H9 (cell line): ENCODE measurements around the gene KSR1. TPM values are rescaled to one million over a fixed set of nuclear protein-coding genes. Genes with fewer than 3 reads are reported as not detected.

Source experiments
- DNase-seq: peaks from one replicate; pipeline ENCODE4 v3.0.0-alpha.2; 2017
- H2AFZ ChIP-seq: one replicate; pipeline ENCODE4 v1.6.1; 2013; ENCODE audit warnings: mild to moderate bottlenecking, low read length, control low read depth, moderate library complexity
- H2AK5ac ChIP-seq: 2 replicates; pipeline ENCODE4 v1.6.1; 2013; ENCODE audit warnings: low read length, control low read depth, mixed read lengths; ENCODE audit not compliant: insufficient read length
- H2BK120ac ChIP-seq: one replicate; pipeline ENCODE4 v1.6.1; 2013; ENCODE audit warnings: low read depth, mild to moderate bottlenecking, low read length, control low read depth, inconsistent platforms; ENCODE audit not compliant: poor library complexity, severe bottlenecking
- H2BK12ac ChIP-seq: 2 replicates; pipeline ENCODE4 v1.6.1; 2013; ENCODE audit warnings: low read length, control low read depth, mixed read lengths, low read depth; ENCODE audit not compliant: insufficient read length
- H2BK15ac ChIP-seq: 2 replicates; pipeline ENCODE4 v1.6.1; 2013; ENCODE audit warnings: low read depth, low read length, control low read depth
- H2BK20ac ChIP-seq: one replicate; pipeline ENCODE4 v1.6.1; 2013; ENCODE audit warnings: low read depth, mild to moderate bottlenecking, low read length, control low read depth, inconsistent platforms; ENCODE audit not compliant: poor library complexity, severe bottlenecking
- H2BK5ac ChIP-seq: 2 replicates; pipeline ENCODE4 v1.6.1; 2013; ENCODE audit warnings: low read length, control low read depth, mixed read lengths; ENCODE audit not compliant: insufficient read length
- H3K14ac ChIP-seq: 2 replicates; pipeline ENCODE4 v1.6.1; 2013; ENCODE audit warnings: low read length, control low read depth; ENCODE audit not compliant: insufficient read depth
- H3K18ac ChIP-seq: 2 replicates; pipeline ENCODE4 v1.6.1; 2013; ENCODE audit warnings: low read depth, mild to moderate bottlenecking, mixed read lengths, low read length, control low read depth; ENCODE audit not compliant: insufficient read length
- H3K23ac ChIP-seq: 2 replicates; pipeline ENCODE4 v1.6.1; 2013; ENCODE audit warnings: low read length, control low read depth, mixed read lengths, low read depth; ENCODE audit not compliant: insufficient read length
- H3K23me2 ChIP-seq: 2 replicates; pipeline ENCODE4 v1.6.1; 2013; ENCODE audit warnings: low read depth, mild to moderate bottlenecking, mixed read lengths, low read length, control low read depth; ENCODE audit not compliant: insufficient read length, poor library complexity, severe bottlenecking
- H3K27ac ChIP-seq: 2 replicates; pipeline ENCODE4 v1.5.1; 2013; ENCODE audit warnings: low read length, control low read depth, mixed read lengths, low read depth; ENCODE audit not compliant: insufficient read length
- H3K27me3 ChIP-seq: 2 replicates; pipeline ENCODE4 v1.6.1; 2013; ENCODE audit warnings: low read length, control low read depth, inconsistent platforms; ENCODE audit not compliant: insufficient read depth
- H3K4ac ChIP-seq: 2 replicates; pipeline ENCODE4 v1.6.1; 2013; ENCODE audit warnings: low read depth, mild to moderate bottlenecking, control low read depth, inconsistent platforms, low read length, moderate library complexity
- H3K4me1 ChIP-seq: 2 replicates; pipeline ENCODE4 v1.6.1; 2013; ENCODE audit warnings: low read length, control low read depth, inconsistent platforms; ENCODE audit not compliant: insufficient read depth
- H3K4me2 ChIP-seq: 2 replicates; pipeline ENCODE4 v1.6.1; 2013; ENCODE audit warnings: low read length, control low read depth, mixed read lengths; ENCODE audit not compliant: insufficient read length, insufficient read depth
- H3K56ac ChIP-seq: 2 replicates; pipeline ENCODE4 v1.6.1; 2013; ENCODE audit warnings: low read depth, mild to moderate bottlenecking, mixed read lengths, low read length, control low read depth; ENCODE audit not compliant: insufficient read length
- H3K79me1 ChIP-seq: 2 replicates; pipeline ENCODE4 v1.6.1; 2013; ENCODE audit warnings: low read depth, mild to moderate bottlenecking, moderate library complexity, low read length, control low read depth, inconsistent platforms; ENCODE audit not compliant: insufficient read depth, poor library complexity, severe bottlenecking
- H3K79me2 ChIP-seq: 2 replicates; pipeline ENCODE4 v1.6.1; 2013; ENCODE audit warnings: low read length, control low read depth, inconsistent platforms; ENCODE audit not compliant: insufficient read depth
- H3K9ac ChIP-seq: 2 replicates; pipeline ENCODE4 v1.6.1; 2013; ENCODE audit warnings: low read length, control low read depth, mixed read lengths; ENCODE audit not compliant: insufficient read length; ENCODE audit errors: extremely low read depth
- H3K9me3 ChIP-seq: one replicate; pipeline ENCODE4 v1.6.1; 2013; ENCODE audit warnings: low read depth, low read length, inconsistent platforms; ENCODE audit not compliant: control insufficient read depth
- H3T11ph ChIP-seq: one replicate; pipeline ENCODE4 v1.6.1; 2013; ENCODE audit warnings: mild to moderate bottlenecking, low read length, control low read depth, inconsistent platforms
- H4K20me1 ChIP-seq: one replicate; pipeline ENCODE4 v1.6.1; 2013; ENCODE audit not compliant: control insufficient read depth, insufficient read length, insufficient read depth
- H4K5ac ChIP-seq: 2 replicates; pipeline ENCODE4 v1.6.1; 2013; ENCODE audit warnings: low read depth, mild to moderate bottlenecking, mixed read lengths, low read length, control low read depth; ENCODE audit not compliant: insufficient read length
- H4K8ac ChIP-seq: replicated peaks from 2 replicates; pipeline ENCODE4 v1.6.1; 2013; ENCODE audit warnings: low read length, control low read depth, mixed read lengths, low read depth; ENCODE audit not compliant: insufficient read length
- H4K91ac ChIP-seq: 2 replicates; pipeline ENCODE4 v1.6.1; 2013; ENCODE audit warnings: low read depth, mild to moderate bottlenecking, moderate library complexity, mixed read lengths, low read length, control low read depth; ENCODE audit not compliant: insufficient read length
- H3K27ac Mint-ChIP-seq, 3 experiments: 2 replicates in 2 of 3; 3 replicates in 1 of 3; pipeline ENCODE4 v1.8.0; 2020 to 2021; ENCODE audit warnings: mixed read lengths in 3 of 3, mild to moderate bottlenecking in 1 of 3, moderate library complexity in 1 of 3
- H3K27me3 Mint-ChIP-seq: 2 replicates; pipeline ENCODE4 v1.8.0; 2021; ENCODE audit warnings: low read depth, mild to moderate bottlenecking, moderate library complexity, mixed read lengths
- H3K36me3 Mint-ChIP-seq, 3 experiments: 2 replicates in 2 of 3; 3 replicates in 1 of 3; pipeline ENCODE4 v1.8.0; 2020 to 2021; ENCODE audit warnings: low read depth in 3 of 3, mixed read lengths in 3 of 3; ENCODE audit not compliant: insufficient read depth in 1 of 3
- H3K4me1 Mint-ChIP-seq, 2 experiments: 2 replicates each; pipeline ENCODE4 v1.8.0; 2020; ENCODE audit warnings: mixed read lengths in 2 of 2
- H3K4me3 Mint-ChIP-seq, 2 experiments: 2 replicates in 1 of 2; 3 replicates in 1 of 2; pipeline ENCODE4 v1.8.0; 2020 to 2021; ENCODE audit warnings: mild to moderate bottlenecking in 2 of 2, mixed read lengths in 2 of 2, moderate library complexity in 1 of 2
- H3K9me3 Mint-ChIP-seq, 2 experiments: 2 replicates in 1 of 2; 3 replicates in 1 of 2; pipeline ENCODE4 v1.8.0; 2020; ENCODE audit warnings: mild to moderate bottlenecking in 2 of 2, mixed read lengths in 2 of 2, moderate library complexity in 1 of 2
- CTCF ChIP-seq: fragments of 200-600 bp; sonication (generic); conservative IDR thresholded peaks from 3 replicates; pipeline ENCODE4 v1.8.0; 2021; ENCODE audit warnings: antibody characterized with exemption, mild to moderate bottlenecking
- WGBS: extraction: QIAGEN DNeasy Blood & Tissue Kit; methylation state at CpG from one replicate; pipeline ENCODE4 v1.1.7; 2013; ENCODE audit warnings: missing lambda C conversion rate, low lambda C conversion rate, mixed read lengths; ENCODE audit not compliant: insufficient read length; ENCODE audit errors: extremely low coverage; 5-methylcytosine and 5-hydroxymethylcytosine counted together
- total RNA-seq: library from RNA; stranded (reverse); gene quantifications from 2 replicates; pipeline ENCODE4 v1.2.1, GENCODE V29; 2021

Gene KSR1
- total RNA-seq, 1 experiment from 2014 or later = 44.9 TPM

- Histone ChIP-seq H3K4me1 (no peaks in the 10 kb centered on the region; the same call in 1 of the 2 replicates), H3K27ac (no peak overlapping the region), H3K79me2 (peaks cover 13% of the 10 kb centered on the region; the same call in 1 of the 2 replicates), H3K9me3 (no peaks in the 10 kb centered on the region), H2AK5ac (no peak overlapping the region), H3K14ac (no peak overlapping the region), H2BK15ac (no peak overlapping the region), H2BK12ac (no peak overlapping the region), H2BK120ac (no peak overlapping the region), H3K27me3 (no peaks in the 10 kb centered on the region), H2BK20ac (no peak overlapping the region), H3K23me2 (no peaks in the 10 kb centered on the region), H4K20me1 (no peaks in the 10 kb centered on the region), H3K79me1 (peaks cover 4% of the 10 kb centered on the region), H4K8ac (no peak overlapping the region), H3K9ac (no peak overlapping the region), H2AFZ (no peak overlapping the region), H4K5ac (no peak overlapping the region), H2BK5ac (no peak overlapping the region), H3K4me2 (no peak overlapping the region), H4K91ac (no peak overlapping the region), H3K23ac (no peak overlapping the region), H3K56ac (no peak overlapping the region), H3T11ph (no peak overlapping the region), H3K4ac (no peak overlapping the region), H3K18ac (no peak overlapping the region)
- no peak for TF ChIP-seq CTCF
- H3K36me3 Mint-ChIP-seq = no peaks in the 10 kb centered on the region
- no peak overlapping the region for H3K27ac Mint-ChIP-seq
- no peak for DNase-seq
- no peaks in the 10 kb centered on the region for H3K27me3 Mint-ChIP-seq
- no CpG with 5 or more reads among the region's 3 CpGs for WGBS
- peaks cover 35 to 45% of the 10 kb centered on the region in 2 experiments for H3K4me1 Mint-ChIP-seq
- no peak overlapping the region for H3K4me3 Mint-ChIP-seq
- H3K9me3 Mint-ChIP-seq = no peaks in the 10 kb centered on the region
Measured at GRCh38 chr17:27536781-27537180, 80.5 kb downstream of the KSR1 start.
